ENCODE data around the gene TRMT5. TPM values are rescaled to one million over a fixed set of nuclear protein-coding genes. Genes with fewer than 3 reads are reported as not detected.

TRMT5 gene
- total and polyA plus RNA-seq, 2 of the 4 experiments (the other 2 are of a cell fraction): 5.0 to 10.4 TPM

GRCh38 chr14:60968099-60968498, 12.8 kb downstream of the TRMT5 start:
- TF ChIP-seq, protein P1, sequence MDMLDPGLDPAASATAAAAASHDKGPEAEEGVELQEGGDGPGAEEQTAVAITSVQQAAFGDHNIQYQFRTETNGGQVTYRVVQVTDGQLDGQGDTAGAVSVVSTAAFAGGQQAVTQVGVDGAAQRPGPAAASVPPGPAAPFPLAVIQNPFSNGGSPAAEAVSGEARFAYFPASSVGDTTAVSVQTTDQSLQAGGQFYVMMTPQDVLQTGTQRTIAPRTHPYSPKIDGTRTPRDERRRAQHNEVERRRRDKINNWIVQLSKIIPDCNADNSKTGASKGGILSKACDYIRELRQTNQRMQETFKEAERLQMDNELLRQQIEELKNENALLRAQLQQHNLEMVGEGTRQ (IDR thresholded peaks at IDR 0.05; ENCODE audit: low read depth, low read length): no peak
- no peak for TF ChIP-seq CHD1 (IDR thresholded peaks at IDR 0.05; ENCODE audit: low read depth, low read length)
- no peak for TF ChIP-seq MAZ (IDR thresholded peaks at IDR 0.05; ENCODE audit: borderline replicate concordance, low read depth, low read length)
- Histone ChIP-seq H3K4ac (ENCODE audit: low read depth, low read length) (no peak overlapping the region), H2BK120ac (ENCODE audit: low read depth, low read length) (no peak overlapping the region), H3K14ac (replicated peaks; ENCODE audit: low read depth, low read length) (no peak overlapping the region), H3K36me3 (ENCODE audit: control insufficient read depth, insufficient read depth, low read length) (no peaks in the 10 kb centered on the region), H3K4me3 (ENCODE audit: insufficient read depth, low read depth, low read length) (no peak overlapping the region), H3K9me1 (ENCODE audit: insufficient read depth, low read length) (no peaks in the 10 kb centered on the region), H4K5ac (ENCODE audit: low read depth, low read length) (no peak overlapping the region), H3K23ac (ENCODE audit: low read depth, low read length) (no peak overlapping the region), H2BK15ac (ENCODE audit: low read depth, low read length) (no peak overlapping the region), H3K4me1 (ENCODE audit: control insufficient read depth, insufficient read depth, low read length) (peaks cover 10% of the 10 kb centered on the region), H4K8ac (ENCODE audit: low read depth in 2 of 2, low read length in 2 of 2) (no peak overlapping the region), H3K9ac (ENCODE audit: low read depth, low read length) (no peak overlapping the region), H4K91ac (ENCODE audit: insufficient read depth, low read depth, low read length) (no peak overlapping the region), H2AFZ (replicated peaks; ENCODE audit: low read length, poor library complexity) (no peak overlapping the region), H2AK5ac (ENCODE audit: low read depth, low read length) (no peak overlapping the region), H2BK20ac (ENCODE audit: low read depth, low read length) (no peak overlapping the region), H3K4me2 (ENCODE audit: low read depth, low read length) (no peak overlapping the region), H2BK5ac (ENCODE audit: low read depth, low read length, poor library complexity, severe bottlenecking) (no peak overlapping the region), H4K20me1 (ENCODE audit: insufficient read depth, low read length) (no peaks in the 10 kb centered on the region; the same call in 1 of the 2 replicates), H2AK9ac (replicated peaks; ENCODE audit: low read depth, low read length, poor library complexity) (no peak overlapping the region), H3K27ac (ENCODE audit: insufficient read depth, low read length) (no peak overlapping the region), H3K18ac (ENCODE audit: low read depth, low read length) (no peak overlapping the region), H3K9me3 (ENCODE audit: control insufficient read depth, insufficient read depth, low read length) (no peaks in the 10 kb centered on the region), H3K56ac (ENCODE audit: extremely low read depth, insufficient read depth, low read length) (no peak overlapping the region), H3K27me3 (ENCODE audit: control insufficient read depth, insufficient read depth, low read length) (no peaks in the 10 kb centered on the region), H3K79me1 (ENCODE audit: low read depth in 1 of 2, low read length in 2 of 2) (peaks cover 3 to 17% of the 10 kb centered on the region in 2 experiments; a peak in 3 of 4 replicates)
- dilution Hi-C loops (cut with HindIII; ENCODE audit: low sequenced_read_pairs, unreplicated experiment) (no loop called here), intact Hi-C loops (cut with micrococcal nuclease) (no loop called here), in situ Hi-C loops (cut with MboI; ENCODE audit: low sequenced_read_pairs) (no loop called here)
- no TSS peak for BruUV-seq (replicated peaks)
- DNase-seq (no peak), ATAC-seq (ENCODE audit: low read depth) (no peak)
- ChIA-PET POLR2A (ENCODE audit: unreplicated experiment) (no interaction called here), CTCF (interaction anchor here (0.9 to 1.6 kb wide), 2 partner anchors 11 to 14 kb away, joined by 3 to 4 read pairs; no protein-coding TSS in a partner anchor)
- WGBS, 2 experiments (ENCODE audit: extremely low coverage in 2 of 2, insufficient read length in 1 of 2): no CpG with 5 or more reads among the region's 1 CpG

All from IMR-90 (cell line).